IMR-90 (cell line): Measurements from ENCODE around the gene PDX1. TPM values are rescaled to one million over a fixed set of nuclear protein-coding genes. Genes with fewer than 3 reads are reported as not detected.

ENCODE experiments used
- ATAC-seq: fragments of 200-7000 bp; cut with Tn5 transposase; 2 replicates; pipeline ENCODE4 v1.9.1; 2020; ENCODE audit warnings: low read depth, mild to moderate bottlenecking, moderate library complexity
- BruUV-seq: library from RNA; stranded (reverse); fragments of 400-500 nt; replicated peaks from 2 replicates; lab custom pipeline; 2021; lab: Mats Ljungman, UMichigan
- CTCF ChIA-PET: fragments of 300-600 bp; formaldehyde crosslinking; extraction: SDS; loops from one replicate; lab custom pipeline; 2021; ENCODE audit warnings: antibody characterized with exemption; lab: Yijun Ruan, JAX
- POLR2A ChIA-PET: fragments of 300-600 bp; sonication (Branson Sonifier 250); formaldehyde crosslinking; loops from one replicate; lab custom pipeline; 2022; ENCODE audit warnings: antibody characterized with exemption; ENCODE audit not compliant: unreplicated experiment; lab: Charles Lee
- DNase-seq: peaks from one replicate; pipeline ENCODE4 v3.0.0; 2013
- H2AFZ ChIP-seq: replicated peaks from 2 replicates; pipeline ENCODE3; 2013; ENCODE audit warnings: low read length, mild to moderate bottlenecking; ENCODE audit not compliant: poor library complexity
- H2AK5ac ChIP-seq: 2 replicates; pipeline ENCODE4 v1.6.1; 2013; ENCODE audit warnings: low read depth, low read length, inconsistent platforms
- H2AK9ac ChIP-seq: replicated peaks from 2 replicates; pipeline ENCODE3; 2013; ENCODE audit warnings: mild to moderate bottlenecking, low read depth, low read length, moderate library complexity; ENCODE audit not compliant: poor library complexity
- H2BK120ac ChIP-seq: 2 replicates; pipeline ENCODE4 v1.6.1; 2013; ENCODE audit warnings: low read depth, low read length, inconsistent platforms
- H2BK15ac ChIP-seq: 3 replicates; pipeline ENCODE4 v1.6.1; 2013; ENCODE audit warnings: low read depth, low read length, inconsistent platforms
- H2BK20ac ChIP-seq: 2 replicates; pipeline ENCODE4 v1.6.1; 2013; ENCODE audit warnings: low read depth, mild to moderate bottlenecking, inconsistent platforms, low read length, moderate library complexity
- H2BK5ac ChIP-seq: 2 replicates; pipeline ENCODE4 v1.6.1; 2013; ENCODE audit warnings: mild to moderate bottlenecking, low read depth, low read length, inconsistent platforms; ENCODE audit not compliant: poor library complexity, severe bottlenecking
- H3K14ac ChIP-seq: replicated peaks from 2 replicates; pipeline ENCODE4 v1.6.1; 2013; ENCODE audit warnings: low read depth, low read length, inconsistent platforms
- H3K18ac ChIP-seq: 2 replicates; pipeline ENCODE4 v1.6.1; 2013; ENCODE audit warnings: low read depth, low read length, control low read depth
- H3K23ac ChIP-seq: 2 replicates; pipeline ENCODE4 v1.6.1; 2013; ENCODE audit warnings: low read depth, low read length, inconsistent platforms
- H3K27ac ChIP-seq: 2 replicates; pipeline ENCODE4 v1.5.1; 2013; ENCODE audit warnings: mild to moderate bottlenecking, control low read depth, low read length; ENCODE audit not compliant: insufficient read depth
- H3K27me3 ChIP-seq: 2 replicates; pipeline ENCODE4 v1.6.1; 2013; ENCODE audit warnings: low read length; ENCODE audit not compliant: control insufficient read depth, insufficient read depth
- H3K36me3 ChIP-seq: 2 replicates; pipeline ENCODE4 v1.6.1; 2013; ENCODE audit warnings: low read length, mixed read lengths; ENCODE audit not compliant: control insufficient read depth, insufficient read depth
- H3K4ac ChIP-seq: 2 replicates; pipeline ENCODE4 v1.6.1; 2013; ENCODE audit warnings: low read depth, low read length, inconsistent platforms
- H3K4me1 ChIP-seq: 2 replicates; pipeline ENCODE4 v1.6.1; 2013; ENCODE audit warnings: low read length, mixed read lengths; ENCODE audit not compliant: control insufficient read depth, insufficient read depth
- H3K4me2 ChIP-seq: 2 replicates; pipeline ENCODE4 v1.6.1; 2013; ENCODE audit warnings: low read depth, mild to moderate bottlenecking, control low read depth, low read length, moderate library complexity
- H3K4me3 ChIP-seq: 2 replicates; pipeline ENCODE4 v1.5.1; 2013; ENCODE audit warnings: low read depth, mild to moderate bottlenecking, control low read depth, low read length, moderate library complexity; ENCODE audit not compliant: insufficient read depth
- H3K56ac ChIP-seq: 2 replicates; pipeline ENCODE4 v1.6.1; 2013; ENCODE audit warnings: low read length, inconsistent platforms; ENCODE audit not compliant: insufficient read depth; ENCODE audit errors: extremely low read depth
- H3K79me1 ChIP-seq, 2 experiments: 2 replicates each; pipeline ENCODE4 v1.6.1; 2013; ENCODE audit warnings: low read length in 2 of 2, inconsistent platforms in 1 of 2, low read depth in 1 of 2
- H3K9ac ChIP-seq: 2 replicates; pipeline ENCODE4 v1.6.1; 2013; ENCODE audit warnings: low read depth, low read length, control low read depth
- H3K9me1 ChIP-seq: 2 replicates; pipeline ENCODE4 v1.6.1; 2013; ENCODE audit warnings: low read length, inconsistent platforms; ENCODE audit not compliant: insufficient read depth
- H3K9me3 ChIP-seq: 2 replicates; pipeline ENCODE4 v1.6.1; 2013; ENCODE audit warnings: low read length; ENCODE audit not compliant: control insufficient read depth, insufficient read depth
- H4K20me1 ChIP-seq: 2 replicates; pipeline ENCODE4 v1.6.1; 2013; ENCODE audit warnings: low read length, inconsistent platforms; ENCODE audit not compliant: insufficient read depth
- H4K5ac ChIP-seq: 2 replicates; pipeline ENCODE4 v1.6.1; 2013; ENCODE audit warnings: mild to moderate bottlenecking, low read depth, low read length, control low read depth
- H4K8ac ChIP-seq, 2 experiments: 2 replicates each; pipeline ENCODE4 v1.6.1; 2013; ENCODE audit warnings: low read depth in 2 of 2, low read length in 2 of 2, control low read depth in 1 of 2, inconsistent platforms in 1 of 2
- H4K91ac ChIP-seq: 2 replicates; pipeline ENCODE4 v1.6.1; 2013; ENCODE audit warnings: low read depth, low read length, inconsistent platforms; ENCODE audit not compliant: insufficient read depth
- BHLHE40 ChIP-seq: fragments of 150-350 bp; IDR thresholded peaks from 2 replicates; pipeline ENCODE4 v1.6.1; 2016; ENCODE audit warnings: mild to moderate bottlenecking, low read depth, low read length
- CEBPB ChIP-seq: IDR thresholded peaks from 2 replicates; pipeline ENCODE4 v1.6.1; 2012; ENCODE audit warnings: low read depth, low read length, improper control_type of control experiment
- CHD1 ChIP-seq: IDR thresholded peaks from 2 replicates; pipeline ENCODE4 v1.6.1; 2012; ENCODE audit warnings: low read depth, low read length, improper control_type of control experiment
- ELK1 ChIP-seq: fragments of 150-350 bp; IDR thresholded peaks from 2 replicates; pipeline ENCODE4 v1.6.1; 2016; ENCODE audit warnings: low read depth, mild to moderate bottlenecking, low read length, moderate library complexity, borderline replicate concordance
- MAFK ChIP-seq: IDR thresholded peaks from 2 replicates; pipeline ENCODE4 v1.6.1; 2012; ENCODE audit warnings: low read depth, low read length, improper control_type of control experiment
- MAZ ChIP-seq: IDR thresholded peaks from 2 replicates; pipeline ENCODE4 v1.6.1; 2012; ENCODE audit warnings: low read depth, mild to moderate bottlenecking, low read length, improper control_type of control experiment, moderate library complexity, borderline replicate concordance
- MXI1 ChIP-seq: IDR thresholded peaks from 2 replicates; pipeline ENCODE4 v1.6.1; 2012; ENCODE audit warnings: low read depth, mild to moderate bottlenecking, low read length, moderate library complexity, borderline replicate concordance
- NFE2L2 ChIP-seq: fragments of 150-350 bp; IDR thresholded peaks from 2 replicates; pipeline ENCODE4 v1.6.1; 2016; ENCODE audit warnings: low read depth, mild to moderate bottlenecking, low read length
- POLR2A ChIP-seq: IDR thresholded peaks from 2 replicates; pipeline ENCODE4 v1.6.1; 2012; ENCODE audit warnings: mild to moderate bottlenecking, low read depth, low read length
- RAD21 ChIP-seq: IDR thresholded peaks from 2 replicates; pipeline ENCODE4 v1.6.1; 2012; ENCODE audit warnings: low read length, improper control_type of control experiment
- RCOR1 ChIP-seq: IDR thresholded peaks from 2 replicates; pipeline ENCODE4 v1.6.1; 2012; ENCODE audit warnings: mild to moderate bottlenecking, low read length, improper control_type of control experiment; ENCODE audit not compliant: insufficient replicate concordance
- SMC3 ChIP-seq: fragments of 150-350 bp; IDR thresholded peaks from 2 replicates; pipeline ENCODE4 v1.6.1; 2016; ENCODE audit warnings: low read depth, mild to moderate bottlenecking, antibody characterized with exemption, low read length, moderate library complexity
- USF2 ChIP-seq: fragments of 150-350 bp; IDR thresholded peaks from 2 replicates; pipeline ENCODE4 v1.6.1; 2017; ENCODE audit warnings: mild to moderate bottlenecking, antibody characterized with exemption, low read length, low read depth
- WGBS, 2 experiments: methylation state at CpG; one replicate each; pipeline versions ENCODE4 v1.1.5 to v1.1.7; 2013; ENCODE audit warnings: missing lambda C conversion rate in 2 of 2; ENCODE audit not compliant: insufficient read length in 1 of 2; ENCODE audit errors: extremely low coverage in 2 of 2; 5-methylcytosine and 5-hydroxymethylcytosine counted together
- dilution Hi-C: fragments of 300-500 bp; cut with HindIII; formaldehyde crosslinking; loops from one replicate; pipeline ENCODE4 v1.14.3; 2018; ENCODE audit warnings: low sequenced_read_pairs; ENCODE audit not compliant: unreplicated experiment
- in situ Hi-C: fragments of 300-500 bp; cut with MboI; formaldehyde crosslinking; loops from 3 replicates; pipeline ENCODE4 v1.14.3; 2019; ENCODE audit warnings: low sequenced_read_pairs, inconsistent platforms, mixed read lengths
- intact Hi-C: fragments of 100-400 bp; cut with micrococcal nuclease; formaldehyde crosslinking; loops from 2 replicates; pipeline ENCODE4 v1.10.0; 2022
- polyA plus RNA-seq, 3 experiments: library from polyadenylated mRNA; depleted of rRNA; stranded (reverse); fragments of >200 nt; gene quantifications; 2 replicates each; pipeline ENCODE4 v1.2.3, GENCODE V29; 2012; ENCODE audit warnings: low replicate concordance in 1 of 3
- total RNA-seq: library from RNA; depleted of rRNA; stranded (reverse); fragments of >200 nt; gene quantifications from 2 replicates; pipeline ENCODE4 v1.2.3, GENCODE V29; 2012

The PDX1 gene
- total and polyA plus RNA-seq, 2 of the 4 experiments (the other 2 are of a cell fraction), result not detected

GRCh38 chr13:27971776-27972477, 52.1 kb downstream of the PDX1 start:
- Histone ChIP-seq H3K4me2 (no peak overlapping the region), H2AK9ac (no peak overlapping the region), H4K8ac (no peak overlapping the region), H4K20me1 (peaks cover 4% of the 10 kb centered on the region), H3K9ac (no peak overlapping the region), H2BK20ac (no peak overlapping the region), H3K79me1 (no peaks in the 10 kb centered on the region), H3K14ac (no peak overlapping the region), H3K9me3 (peaks cover 3% of the 10 kb centered on the region; the same call in 1 of the 2 replicates), H3K18ac (no peak overlapping the region), H4K91ac (no peak overlapping the region), H3K23ac (no peak overlapping the region), H3K4me1 (no peaks in the 10 kb centered on the region), H3K27ac (no peak overlapping the region), H3K4ac (no peak overlapping the region), H4K5ac (no peak overlapping the region), H2BK5ac (no peak overlapping the region), H2AK5ac (no peak overlapping the region), H3K27me3 (peaks cover 96% of the 10 kb centered on the region), H3K4me3 (no peak overlapping the region), H2AFZ (no peak overlapping the region), H3K9me1 (no peaks in the 10 kb centered on the region; the same call in 1 of the 2 replicates), H2BK15ac (no peak overlapping the region), H3K36me3 (no peaks in the 10 kb centered on the region), H3K56ac (no peak overlapping the region), H2BK120ac (no peak overlapping the region)
- in situ Hi-C loops (no loop called here), dilution Hi-C loops (no loop called here), intact Hi-C loops (no loop called here)
- ATAC-seq (no peak), DNase-seq (no peak)
- WGBS, 2 experiments, result 20% methylated on average over 2 of the region's 7 CpGs; no CpG with 5 or more reads in 1 of the 2 experiments
- no TSS peak for BruUV-seq
- CTCF ChIA-PET, result no interaction called here
- no peak for TF ChIP-seq POLR2A
- no peak for TF ChIP-seq MAFK
- no peak for TF ChIP-seq CEBPB
- no peak for TF ChIP-seq USF2
- TF ChIP-seq MAZ, result no peak
- no peak for TF ChIP-seq SMC3
- TF ChIP-seq RCOR1, result no peak
- TF ChIP-seq CHD1, result no peak
- no peak for TF ChIP-seq BHLHE40
- TF ChIP-seq ELK1, result no peak
- no peak for TF ChIP-seq MXI1
- no peak for TF ChIP-seq RAD21
- TF ChIP-seq NFE2L2, result no peak
- POLR2A ChIA-PET, result no interaction called here
